Endothelial cell of umbilical vein (primary cell): ENCODE measurements around the gene ABLIM1. TPM values are rescaled to one million over a fixed set of nuclear protein-coding genes. Genes with fewer than 3 reads are reported as not detected.

Experiments used
- BruUV-seq: library from RNA; stranded (reverse); fragments of 400-500 nt; replicated peaks from 2 replicates; lab custom pipeline; 2021; lab: Mats Ljungman, UMichigan
- CTCF ChIA-PET: fragments of 300-600, 350-600 bp; sonication (Branson Sonifier 250); formaldehyde crosslinking; loops from one replicate; lab custom pipeline; 2021; ENCODE audit warnings: antibody characterized with exemption, inconsistent platforms; lab: Charles Lee
- POLR2A ChIA-PET: fragments of 300-600, 350-600 bp; sonication (Branson Sonifier 250); formaldehyde crosslinking; loops from one replicate; lab custom pipeline; 2021; ENCODE audit warnings: antibody characterized with exemption, inconsistent platforms; lab: Charles Lee
- DNase-seq: peaks from one replicate; pipeline ENCODE4 v3.0.0-alpha.2; 2011; ENCODE audit warnings: low read depth, low spot score
- FAIRE-seq: peaks from 2 replicates; lab custom pipeline; 2011; peaks lifted over from hg19 to GRCh38; lab: Jason Lieb, UNC
- H2AFZ ChIP-seq: 2 replicates; pipeline ENCODE4 v1.6.0; 2012; ENCODE audit warnings: low read depth, low read length, control low read depth, inconsistent platforms
- H3K27ac ChIP-seq: 2 replicates; pipeline ENCODE4 v1.5.1; 2011; ENCODE audit warnings: low read depth, mild to moderate bottlenecking, control low read depth, low read length, moderate library complexity; ENCODE audit not compliant: insufficient read depth
- H3K27me3 ChIP-seq, 2 experiments: 2 replicates each; pipeline versions ENCODE4 v1.6.0 to v1.6.1; 2011; ENCODE audit warnings: low read length in 2 of 2, mixed read lengths in 1 of 2; ENCODE audit not compliant: control insufficient read depth in 2 of 2, insufficient read depth in 2 of 2
- H3K36me3 ChIP-seq, 2 experiments: 2 replicates in 1 of 2; 3 replicates in 1 of 2; pipeline ENCODE4 v1.5.1; 2011; ENCODE audit warnings: low read length in 2 of 2, mild to moderate bottlenecking in 1 of 2, moderate library complexity in 1 of 2; ENCODE audit not compliant: control insufficient read depth in 2 of 2, insufficient read depth in 2 of 2; ENCODE audit errors: extremely low read depth in 1 of 2
- H3K4me1 ChIP-seq: 3 replicates; pipeline ENCODE4 v1.5.1; 2011; ENCODE audit warnings: mild to moderate bottlenecking, low read length; ENCODE audit not compliant: control insufficient read depth, insufficient read depth; ENCODE audit errors: extremely low read depth
- H3K4me2 ChIP-seq: 2 replicates; pipeline ENCODE4 v1.6.1; 2011; ENCODE audit warnings: low read length, control low read depth, mixed read lengths; ENCODE audit not compliant: insufficient read depth
- H3K4me3 ChIP-seq, 3 experiments: fragments of 200-600 bp in 1 of 3; sonication (generic), shearing (Covaris generic) in 1 of 3; replicated peaks in 1 of 3; 2 replicates each; pipeline ENCODE4 v1.5.1; 2011 to 2016; ENCODE audit warnings: control low read depth in 3 of 3, low read length in 3 of 3, mild to moderate bottlenecking in 2 of 3, inconsistent platforms in 1 of 3, low read depth in 1 of 3, moderate library complexity in 1 of 3; ENCODE audit not compliant: insufficient read depth in 1 of 3
- H3K79me2 ChIP-seq: 2 replicates; pipeline ENCODE4 v1.6.0; 2012; ENCODE audit warnings: low read length, inconsistent platforms; ENCODE audit not compliant: control insufficient read depth, insufficient read depth
- H3K9ac ChIP-seq: replicated peaks from 2 replicates; pipeline ENCODE3; 2011; ENCODE audit warnings: low read length, control low read depth; ENCODE audit not compliant: insufficient read depth; ENCODE audit errors: extremely low read depth
- H3K9me1 ChIP-seq: replicated peaks from 3 replicates; pipeline ENCODE4 v1.6.0; 2011; ENCODE audit warnings: mild to moderate bottlenecking, low read length; ENCODE audit not compliant: control insufficient read depth, insufficient read depth; ENCODE audit errors: extremely low read depth
- H3K9me3 ChIP-seq: replicated peaks from 2 replicates; pipeline ENCODE4 v1.5.1; 2012; ENCODE audit warnings: low read length, inconsistent platforms; ENCODE audit not compliant: control insufficient read depth, insufficient read depth
- H4K20me1 ChIP-seq: replicated peaks from 2 replicates; pipeline ENCODE3; 2011; ENCODE audit warnings: mild to moderate bottlenecking, low read length; ENCODE audit not compliant: control insufficient read depth, insufficient read depth; ENCODE audit errors: extremely low read depth
- EZH2 ChIP-seq: IDR thresholded peaks from 2 replicates; pipeline ENCODE4 v1.6.1; 2012; ENCODE audit warnings: borderline replicate concordance, low read depth, mild to moderate bottlenecking, moderate library complexity, low read length, inconsistent platforms; ENCODE audit not compliant: severe bottlenecking
- FOS ChIP-seq: IDR thresholded peaks from 2 replicates; pipeline ENCODE4 v1.6.1; 2011; ENCODE audit warnings: mild to moderate bottlenecking, low read length, moderate library complexity, borderline replicate concordance; ENCODE audit not compliant: insufficient read depth
- GATA2 ChIP-seq: IDR thresholded peaks from 2 replicates; pipeline ENCODE4 v1.7.0; 2011; ENCODE audit warnings: low read depth, mild to moderate bottlenecking, moderate library complexity, mixed read lengths, low read length; ENCODE audit not compliant: insufficient read length, insufficient read depth
- JUN ChIP-seq: IDR thresholded peaks from 2 replicates; pipeline ENCODE4 v1.6.1; 2011; ENCODE audit warnings: borderline replicate concordance, low read depth; ENCODE audit not compliant: insufficient read length, insufficient read depth
- MYC ChIP-seq: IDR thresholded peaks from one replicate; pipeline ENCODE4 v1.6.1; 2011; ENCODE audit warnings: mild to moderate bottlenecking, low read depth, low read length
- POLR2A ChIP-seq: IDR thresholded peaks from 2 replicates; pipeline ENCODE4 v1.6.1; 2012; ENCODE audit warnings: low read depth, mild to moderate bottlenecking, control low read depth, low read length
- POLR2AphosphoS5 ChIP-seq: IDR thresholded peaks from 2 replicates; pipeline ENCODE4 v1.6.1; 2012; ENCODE audit warnings: low read depth, mild to moderate bottlenecking, control low read depth, low read length, moderate library complexity; ENCODE audit not compliant: insufficient read depth
- dilution Hi-C: fragments of 300-500 bp; cut with MboI; formaldehyde crosslinking; loops from one replicate; pipeline ENCODE4 v1.15.0; 2019; ENCODE audit warnings: low sequenced_read_pairs; ENCODE audit not compliant: extremely low pct_ligation_motif_present
- intact Hi-C: fragments of 100-400 bp; cut with micrococcal nuclease; formaldehyde crosslinking; loops from one replicate; pipeline ENCODE4 v1.10.0; 2022
- polyA plus RNA-seq, 4 experiments: library from polyadenylated mRNA; depleted of rRNA in 3 of 4; stranded (reverse) in 3 of 4; unstranded in 1 of 4; fragments of >200 nt; gene quantifications; 2 replicates each; pipeline versions ENCODE4 v1.2.1 to v1.2.3, GENCODE V29; 2011 to 2012; ENCODE audit warnings: missing spikeins in 1 of 4
- total RNA-seq: library from RNA; stranded (reverse); gene quantifications from 2 replicates; pipeline ENCODE4 v1.2.3, GENCODE V29; 2021
- TF ChIP-seq, protein P1 (sequence below): IDR thresholded peaks from 2 replicates; pipeline ENCODE4 v1.6.1; 2011; ENCODE audit not compliant: insufficient read depth, insufficient read length
- TF ChIP-seq, protein P2 (sequence below), 2 donors: IDR thresholded peaks; 1 replicate in 1 of 2; 2 replicates in 1 of 2; pipeline ENCODE4 v1.5.1; 2011; ENCODE audit warnings: low read length in 2 of 2, mild to moderate bottlenecking in 2 of 2, moderate library complexity in 2 of 2, control low read depth in 1 of 2, inconsistent platforms in 1 of 2, low read depth in 1 of 2; ENCODE audit not compliant: insufficient read depth in 1 of 2; ENCODE audit errors: extremely low read depth in 1 of 2

Gene ABLIM1
- total and polyA plus RNA-seq, 2 donors (not counting 3 experiments of a cell fraction or from before 2014, with no cell fraction given) = 128 to 235 TPM

DNA sequence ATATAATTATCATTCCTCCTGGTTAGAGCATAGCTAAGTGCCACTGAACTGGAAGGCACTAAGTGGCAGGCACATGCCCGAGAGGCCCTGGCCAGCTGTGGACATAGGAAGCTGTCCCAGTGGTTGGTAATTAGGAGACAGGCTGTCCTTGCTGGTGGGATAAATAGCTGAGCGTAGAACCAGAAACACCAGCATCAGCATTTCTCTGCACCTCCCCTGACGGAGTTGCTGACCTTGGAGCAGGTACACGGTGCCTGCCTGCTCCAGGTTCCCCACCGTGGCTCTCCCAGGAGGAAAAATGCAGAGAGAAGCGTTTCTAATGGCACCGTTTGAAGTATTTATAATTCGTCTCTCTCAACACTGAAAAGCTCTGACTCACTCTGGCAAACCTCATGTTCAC, 5.6 kb upstream of the ABLIM1 start:
- H3K9ac ChIP-seq = no peak overlapping the region
- ChIA-PET POLR2A (no interaction called here), CTCF (interaction anchor here (0.7 to 1.6 kb wide), 5 partner anchors 8 to 122 kb away, joined by 3 to 6 read pairs (median 3); no protein-coding TSS in a partner anchor)
- H3K9me1 ChIP-seq = no peaks in the 10 kb centered on the region
- intact Hi-C loops = loop anchor here (1.0 kb wide), 1 partner anchor 9 kb away; no protein-coding TSS in a partner anchor
- H3K4me2 ChIP-seq = no peak overlapping the region
- H3K27me3 ChIP-seq = no peaks in the 10 kb centered on the region
- H3K9me3 ChIP-seq = no peaks in the 10 kb centered on the region
- no peak overlapping the region for H3K4me3 ChIP-seq
- H4K20me1 ChIP-seq = no peaks in the 10 kb centered on the region
- H3K36me3 ChIP-seq = no peaks in the 10 kb centered on the region
- BruUV-seq = no TSS peak
- peaks cover 7% of the 10 kb centered on the region for H3K4me1 ChIP-seq
- FAIRE-seq (no peak), DNase-seq (no peak)
- H3K79me2 ChIP-seq = no peaks in the 10 kb centered on the region
- TF ChIP-seq MYC = no peak
- TF ChIP-seq, protein P1, sequence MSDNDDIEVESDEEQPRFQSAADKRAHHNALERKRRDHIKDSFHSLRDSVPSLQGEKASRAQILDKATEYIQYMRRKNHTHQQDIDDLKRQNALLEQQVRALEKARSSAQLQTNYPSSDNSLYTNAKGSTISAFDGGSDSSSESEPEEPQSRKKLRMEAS = no peak
- TF ChIP-seq, protein P2, sequence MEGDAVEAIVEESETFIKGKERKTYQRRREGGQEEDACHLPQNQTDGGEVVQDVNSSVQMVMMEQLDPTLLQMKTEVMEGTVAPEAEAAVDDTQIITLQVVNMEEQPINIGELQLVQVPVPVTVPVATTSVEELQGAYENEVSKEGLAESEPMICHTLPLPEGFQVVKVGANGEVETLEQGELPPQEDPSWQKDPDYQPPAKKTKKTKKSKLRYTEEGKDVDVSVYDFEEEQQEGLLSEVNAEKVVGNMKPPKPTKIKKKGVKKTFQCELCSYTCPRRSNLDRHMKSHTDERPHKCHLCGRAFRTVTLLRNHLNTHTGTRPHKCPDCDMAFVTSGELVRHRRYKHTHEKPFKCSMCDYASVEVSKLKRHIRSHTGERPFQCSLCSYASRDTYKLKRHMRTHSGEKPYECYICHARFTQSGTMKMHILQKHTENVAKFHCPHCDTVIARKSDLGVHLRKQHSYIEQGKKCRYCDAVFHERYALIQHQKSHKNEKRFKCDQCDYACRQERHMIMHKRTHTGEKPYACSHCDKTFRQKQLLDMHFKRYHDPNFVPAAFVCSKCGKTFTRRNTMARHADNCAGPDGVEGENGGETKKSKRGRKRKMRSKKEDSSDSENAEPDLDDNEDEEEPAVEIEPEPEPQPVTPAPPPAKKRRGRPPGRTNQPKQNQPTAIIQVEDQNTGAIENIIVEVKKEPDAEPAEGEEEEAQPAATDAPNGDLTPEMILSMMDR (IDR thresholded peaks at IDR 0.05; ENCODE audit: extremely low read depth in 1 of 2, insufficient read depth in 1 of 2, low read depth in 1 of 2, low read length in 2 of 2) = no peak
- no peak for TF ChIP-seq GATA2
- TF ChIP-seq POLR2AphosphoS5 = no peak
- no peak for TF ChIP-seq EZH2
- TF ChIP-seq JUN = no peak
- no peak for TF ChIP-seq POLR2A
- TF ChIP-seq FOS = no peak
- no peak overlapping the region for H3K27ac ChIP-seq
- dilution Hi-C loops = no loop called here
- no peak overlapping the region for H2AFZ ChIP-seq
